ENCODE data around the gene PTMA. TPM values are rescaled to one million over a fixed set of nuclear protein-coding genes. Genes with fewer than 3 reads are reported as not detected.

Gene PTMA
- polyA plus RNA-seq, 3 donors, result 1,062 to 1,127 (median 1,072) TPM

DNA sequence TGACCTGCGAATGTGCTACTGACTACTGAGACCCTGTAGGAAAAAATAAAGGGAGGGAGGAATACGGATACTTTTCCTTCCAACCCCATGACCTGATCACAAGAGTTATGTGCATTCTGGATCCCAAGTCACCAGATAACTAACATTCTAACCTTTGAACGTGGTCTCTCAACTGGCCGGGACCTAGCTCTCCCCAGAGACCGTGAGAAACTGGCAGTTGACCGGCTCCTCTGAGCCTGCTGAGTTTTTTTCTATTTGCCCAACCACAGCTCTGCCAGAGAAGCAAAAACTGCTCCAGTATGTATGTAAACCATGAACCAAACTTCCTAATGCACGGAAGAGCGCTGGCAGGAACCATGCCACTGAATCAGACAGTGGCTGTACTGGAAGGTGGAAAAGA, 47.5 kb upstream of the PTMA start:
- Histone ChIP-seq H4K20me1 (ENCODE audit: insufficient read depth, low read length) (no peaks in the 10 kb centered on the region), H3K27me3 (ENCODE audit: control insufficient read depth in 2 of 2, insufficient read depth in 2 of 2, low read length in 2 of 2) (no peaks in the 10 kb centered on the region), H3K4me3 (replicated peaks in 1 of 3; ENCODE audit: low read depth in 2 of 3, low read length in 3 of 3) (no peak overlapping the region), H3K27ac (ENCODE audit: low read depth in 1 of 2, low read length in 2 of 2) (no peak overlapping the region), H3K9me3 (replicated peaks in 1 of 2; ENCODE audit: control insufficient read depth in 1 of 2, insufficient read depth in 1 of 2, low read length in 2 of 2) (no peaks in the 10 kb centered on the region), H3K79me2 (ENCODE audit: insufficient read depth, low read length) (peaks cover 8% of the 10 kb centered on the region), H3K9ac (ENCODE audit: insufficient read depth, low read length, poor library complexity, severe bottlenecking) (no peak overlapping the region), H2AFZ (ENCODE audit: insufficient read depth, low read depth, low read length, poor library complexity, severe bottlenecking) (peak overlapping the region; percentile 56), H3K36me3 (replicated peaks in 1 of 2; ENCODE audit: control insufficient read depth in 1 of 2, insufficient read depth in 2 of 2, low read length in 2 of 2) (no peaks in the 10 kb centered on the region), H3K4me2 (replicated peaks; ENCODE audit: extremely low read depth, low read length, poor library complexity, severe bottlenecking) (no peak overlapping the region), H3K4me1 (ENCODE audit: control insufficient read depth in 1 of 2, insufficient read depth in 2 of 2, low read length in 2 of 2) (peaks cover 26 to 32% of the 10 kb centered on the region in 2 donors)
- H3K9me3 Mint-ChIP-seq, result peaks cover 0 to 3% (median 0%) of the 10 kb centered on the region in 7 donors
- H3K4me3 Mint-ChIP-seq, result no peak overlapping the region
- DNase-seq, result no peak
- intact Hi-C loops (cut with micrococcal nuclease), result loop anchor here in 1 of 2 donors (5.0 kb wide), 1 partner anchor 49 kb away; no protein-coding TSS in a partner anchor
- H3K36me3 Mint-ChIP-seq, result peaks cover 2 to 3% of the 10 kb centered on the region in 2 donors
- peaks cover 0 to 6% (median 3%) of the 10 kb centered on the region in 3 donors for H3K27me3 Mint-ChIP-seq (ENCODE audit: low read depth in 3 of 3)
- peaks cover 26% of the 10 kb centered on the region for H3K4me1 Mint-ChIP-seq
- TF ChIP-seq, protein P1, sequence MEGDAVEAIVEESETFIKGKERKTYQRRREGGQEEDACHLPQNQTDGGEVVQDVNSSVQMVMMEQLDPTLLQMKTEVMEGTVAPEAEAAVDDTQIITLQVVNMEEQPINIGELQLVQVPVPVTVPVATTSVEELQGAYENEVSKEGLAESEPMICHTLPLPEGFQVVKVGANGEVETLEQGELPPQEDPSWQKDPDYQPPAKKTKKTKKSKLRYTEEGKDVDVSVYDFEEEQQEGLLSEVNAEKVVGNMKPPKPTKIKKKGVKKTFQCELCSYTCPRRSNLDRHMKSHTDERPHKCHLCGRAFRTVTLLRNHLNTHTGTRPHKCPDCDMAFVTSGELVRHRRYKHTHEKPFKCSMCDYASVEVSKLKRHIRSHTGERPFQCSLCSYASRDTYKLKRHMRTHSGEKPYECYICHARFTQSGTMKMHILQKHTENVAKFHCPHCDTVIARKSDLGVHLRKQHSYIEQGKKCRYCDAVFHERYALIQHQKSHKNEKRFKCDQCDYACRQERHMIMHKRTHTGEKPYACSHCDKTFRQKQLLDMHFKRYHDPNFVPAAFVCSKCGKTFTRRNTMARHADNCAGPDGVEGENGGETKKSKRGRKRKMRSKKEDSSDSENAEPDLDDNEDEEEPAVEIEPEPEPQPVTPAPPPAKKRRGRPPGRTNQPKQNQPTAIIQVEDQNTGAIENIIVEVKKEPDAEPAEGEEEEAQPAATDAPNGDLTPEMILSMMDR (IDR thresholded peaks at IDR 0.05), result no peak
- WGBS (ENCODE audit: insufficient coverage), result 100% methylated on average over 4 of the region's 8 CpGs
- peak overlapping the region in 1 of 7 donors; percentile 92 for H3K27ac Mint-ChIP-seq

GRCh38 chr2:231661422-231662027, 46.8 kb upstream of the PTMA start:
- H3K4me1 Mint-ChIP-seq, result peaks cover 27% of the 10 kb centered on the region

More at GRCh38 chr2:231661422-231662027, 46.8 kb upstream of the PTMA start:
- peak overlapping the region; percentile 63 to 80 for H3K4me3 Mint-ChIP-seq
- H2AFZ ChIP-seq (ENCODE audit: insufficient read depth, low read depth, low read length, poor library complexity, severe bottlenecking), result peak overlapping the region; percentile 89
- no peaks in the 10 kb centered on the region for H3K36me3 ChIP-seq (replicated peaks in 1 of 2; ENCODE audit: control insufficient read depth in 1 of 2, insufficient read depth in 2 of 2, low read length in 2 of 2)
- H3K27ac Mint-ChIP-seq, result peak overlapping the region; percentile 75 to 94 (median 91)
- peaks cover 0 to 6% (median 3%) of the 10 kb centered on the region in 3 donors for H3K27me3 Mint-ChIP-seq (ENCODE audit: low read depth in 3 of 3)
- WGBS (ENCODE audit: insufficient coverage), result 50% methylated on average over 16 of the region's 28 CpGs
- H3K36me3 Mint-ChIP-seq, result peaks cover 2 to 3% of the 10 kb centered on the region in 2 donors
- H3K27me3 ChIP-seq (ENCODE audit: control insufficient read depth in 2 of 2, insufficient read depth in 2 of 2, low read length in 2 of 2), result no peaks in the 10 kb centered on the region
- H3K9ac ChIP-seq (ENCODE audit: insufficient read depth, low read length, poor library complexity, severe bottlenecking), result peak overlapping the region; percentile 81
- H3K27ac ChIP-seq (ENCODE audit: low read depth in 1 of 2, low read length in 2 of 2), result peak overlapping the region; percentile 86 to 93
- peak overlapping the region; percentile 29 to 71 (median 30) for H3K4me3 ChIP-seq (replicated peaks in 1 of 3; ENCODE audit: low read depth in 2 of 3, low read length in 3 of 3)
- DNase-seq, result no peak
- no peaks in the 10 kb centered on the region for H4K20me1 ChIP-seq (ENCODE audit: insufficient read depth, low read length)
- H3K79me2 ChIP-seq (ENCODE audit: insufficient read depth, low read length), result peaks cover 8% of the 10 kb centered on the region
- H3K4me1 ChIP-seq (ENCODE audit: control insufficient read depth in 1 of 2, insufficient read depth in 2 of 2, low read length in 2 of 2), result peaks cover 32 to 34% of the 10 kb centered on the region in 2 donors
- H3K9me3 ChIP-seq (replicated peaks in 1 of 2; ENCODE audit: control insufficient read depth in 1 of 2, insufficient read depth in 1 of 2, low read length in 2 of 2), result no peaks in the 10 kb centered on the region
- H3K9me3 Mint-ChIP-seq, result peaks cover 0 to 3% (median 0%) of the 10 kb centered on the region in 7 donors
- TF ChIP-seq, protein P1 (IDR thresholded peaks at IDR 0.05), result no peak
- H3K4me2 ChIP-seq (replicated peaks; ENCODE audit: extremely low read depth, low read length, poor library complexity, severe bottlenecking), result peak overlapping the region; percentile 75
- intact Hi-C loops (cut with micrococcal nuclease), result loop anchor here (1.0 to 5.0 kb wide), 3 partner anchors 45 to 49 kb away; no protein-coding TSS in a partner anchor

Measured in CD14-positive monocyte (primary cell).